Ishikawa (cell line): Measurements from ENCODE around the gene MAGI1.

Experiments used
- CEBPB ChIP-seq: IDR thresholded peaks from 2 replicates; pipeline ENCODE4 v1.6.1; 2012
- EP300 ChIP-seq: IDR thresholded peaks from 2 replicates; pipeline ENCODE4 v1.6.1; 2012; ENCODE audit warnings: borderline replicate concordance
- RAD21 ChIP-seq: IDR thresholded peaks from 2 replicates; pipeline ENCODE4 v1.6.1; 2012; ENCODE audit warnings: low read depth
- YY1 ChIP-seq: IDR thresholded peaks from 2 replicates; pipeline ENCODE4 v1.6.1; 2012; ENCODE audit warnings: low read depth
- TF ChIP-seq, protein P1 (sequence below): IDR thresholded peaks from 2 replicates; pipeline ENCODE4 v1.6.1; 2012
- TF ChIP-seq, protein P2 (sequence below): IDR thresholded peaks from 2 replicates; pipeline ENCODE4 v1.6.1; 2012

DNA sequence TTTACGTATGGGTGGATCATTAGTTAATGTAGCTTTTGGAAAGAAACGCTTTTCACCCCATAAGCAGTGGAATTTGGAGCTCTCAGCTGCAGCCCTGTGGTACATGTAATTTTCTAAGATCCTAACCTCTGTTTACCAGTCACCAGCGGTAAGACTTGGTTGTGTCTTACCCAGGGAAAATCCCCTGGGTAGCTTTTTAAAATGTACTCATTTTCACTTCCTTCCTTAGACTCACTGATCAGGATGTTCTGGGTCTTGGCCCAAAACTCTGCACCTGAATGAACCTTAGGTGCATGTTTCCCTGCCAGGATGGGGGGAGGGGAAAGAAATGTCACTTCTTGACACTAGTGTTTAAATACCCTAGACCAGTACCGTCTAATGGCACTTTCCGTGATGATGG, 605.2 kb downstream of the MAGI1 start:
- TF ChIP-seq, protein P1, sequence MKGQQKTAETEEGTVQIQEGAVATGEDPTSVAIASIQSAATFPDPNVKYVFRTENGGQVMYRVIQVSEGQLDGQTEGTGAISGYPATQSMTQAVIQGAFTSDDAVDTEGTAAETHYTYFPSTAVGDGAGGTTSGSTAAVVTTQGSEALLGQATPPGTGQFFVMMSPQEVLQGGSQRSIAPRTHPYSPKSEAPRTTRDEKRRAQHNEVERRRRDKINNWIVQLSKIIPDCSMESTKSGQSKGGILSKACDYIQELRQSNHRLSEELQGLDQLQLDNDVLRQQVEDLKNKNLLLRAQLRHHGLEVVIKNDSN: no peak
- TF ChIP-seq CEBPB: no peak
- TF ChIP-seq RAD21: no peak
- TF ChIP-seq YY1: no peak
- no peak for TF ChIP-seq EP300
- TF ChIP-seq, protein P2, sequence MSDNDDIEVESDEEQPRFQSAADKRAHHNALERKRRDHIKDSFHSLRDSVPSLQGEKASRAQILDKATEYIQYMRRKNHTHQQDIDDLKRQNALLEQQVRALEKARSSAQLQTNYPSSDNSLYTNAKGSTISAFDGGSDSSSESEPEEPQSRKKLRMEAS: no peak
